Stimulated activated CD4-positive, alpha-beta T cell treated with anti-CD3 and anti-CD28 coated beads, Interleukin-1b, Interleukin-23, amount 100 ng/mL, for 24 hours (primary cell): ENCODE data around the gene POLE4.

Experiments
- DNase-seq, 4 experiments: peaks; one replicate each; pipeline ENCODE4 v3.0.0-alpha.2; 2020; ENCODE audit warnings: low read depth in 4 of 4, low spot score in 1 of 4

The POLE4 gene

GRCh38 chr2:74958274-74959105 lies at the start of gene POLE4:
TSS of gene POLE4 (plus strand) at chr2:74958643. CDS start at chr2:74958680, 37 bp downstream.
- peak; percentile 85 to 93 (median 92) for DNase-seq

GRCh38 chr2:74908748-74909444 lies 49.5 kb upstream of the POLE4 start:
- DNase-seq: no peak

- no peak for DNase-seq
These were observed 48.2 kb upstream of the POLE4 start for GRCh38 chr2:74910245-74910644.

- no peak for DNase-seq
These were observed 47.4 kb upstream of the POLE4 start for GRCh38 chr2:74911061-74911460.

- no peak for DNase-seq
These were observed 42.7 kb upstream of the POLE4 start for GRCh38 chr2:74915743-74916142.

- no peak for DNase-seq
These were observed 42.0 kb upstream of the POLE4 start for GRCh38 chr2:74916394-74916793.

GRCh38 chr2:74917702-74918619 lies 40.5 kb upstream of the POLE4 start:
- no peak for DNase-seq

- DNase-seq: peak; percentile 54 to 61 (median 58)
These were observed 38.6 kb upstream of the POLE4 start for GRCh38 chr2:74919827-74920226.

- no peak for DNase-seq
These were observed 37.2 kb upstream of the POLE4 start for GRCh38 chr2:74921236-74921736.

- DNase-seq: no peak
These were observed 35.7 kb upstream of the POLE4 start for GRCh38 chr2:74922592-74923227.

- DNase-seq: no peak
These were observed 33.8 kb upstream of the POLE4 start for GRCh38 chr2:74924463-74925265.

GRCh38 chr2:74925361-74925786 lies 33.1 kb upstream of the POLE4 start:
- no peak for DNase-seq

- no peak for DNase-seq
These were observed 30.8 kb upstream of the POLE4 start for GRCh38 chr2:74927621-74928020.

- no peak for DNase-seq
These were observed 27.5 kb upstream of the POLE4 start for GRCh38 chr2:74930811-74931486.

GRCh38 chr2:74931940-74932339 lies 26.5 kb upstream of the POLE4 start:
- no peak for DNase-seq

- no peak for DNase-seq
These were observed 22.5 kb upstream of the POLE4 start for GRCh38 chr2:74935975-74936391.

- DNase-seq: no peak
These were observed 21.1 kb upstream of the POLE4 start for GRCh38 chr2:74937221-74937880.

GRCh38 chr2:74938264-74938663 lies 20.2 kb upstream of the POLE4 start:
- DNase-seq: no peak
